GM21423 (cell line): Measurements from ENCODE around the gene CXCR2.

Experiments
- ATAC-seq: cut with Tn5 transposase; IDR thresholded peaks from one replicate; pipeline ENCODE4 v1.9.1; 2021; ENCODE audit warnings: mild to moderate bottlenecking, moderate library complexity; ENCODE audit not compliant: unreplicated experiment

CXCR2 gene

DNA sequence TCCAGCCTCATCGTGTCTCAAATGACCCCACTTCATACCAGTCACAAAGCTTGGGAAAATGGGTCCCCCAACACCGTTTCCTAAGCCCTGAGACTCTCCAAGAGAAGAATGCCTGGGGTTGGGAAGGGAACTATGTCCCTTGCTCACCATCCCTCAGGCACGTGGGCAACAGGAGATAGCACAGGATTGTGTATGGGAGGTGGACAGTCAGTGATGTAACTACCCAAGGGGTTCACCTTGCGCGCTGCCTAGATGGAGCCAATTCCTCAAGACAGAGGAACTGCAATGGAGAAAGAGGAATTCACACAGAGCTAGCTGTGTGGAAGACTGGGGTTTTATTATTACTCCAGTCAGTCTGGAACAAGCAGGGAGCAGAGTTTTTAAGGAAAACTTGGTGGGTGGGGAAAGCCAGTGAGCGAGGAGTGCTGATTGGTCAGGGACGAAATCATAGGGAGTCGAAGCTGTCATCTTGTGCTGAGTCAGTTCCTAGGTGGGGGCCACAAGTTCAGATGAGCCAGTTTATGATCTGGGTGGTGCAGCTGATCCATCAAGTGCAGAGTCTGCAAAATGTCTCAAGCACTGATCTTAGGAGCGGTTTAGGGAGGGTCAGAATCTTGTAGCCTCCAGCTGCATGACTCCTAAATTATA, 54.8 kb downstream of the CXCR2 start:
- ATAC-seq = no peak

DNA sequence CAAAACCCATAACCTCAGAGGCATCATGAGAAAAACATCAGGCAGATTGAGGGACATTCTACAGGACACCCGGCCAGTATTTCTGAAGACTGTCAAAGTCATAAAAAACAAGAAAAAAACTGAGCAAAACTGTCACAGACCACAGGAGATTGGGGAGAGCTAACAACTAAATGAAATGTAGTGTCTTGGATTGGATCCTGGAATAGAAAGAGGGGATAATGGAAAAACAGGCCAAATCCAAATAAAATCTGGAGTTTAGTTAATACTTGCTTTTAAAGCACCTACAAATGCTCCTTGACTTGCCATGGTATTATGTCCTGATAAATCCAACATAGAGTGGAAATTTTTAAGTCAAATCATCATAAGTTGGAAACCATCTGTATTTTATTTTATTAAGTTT, 58.5 kb downstream of the CXCR2 start:
- ATAC-seq = no peak

DNA sequence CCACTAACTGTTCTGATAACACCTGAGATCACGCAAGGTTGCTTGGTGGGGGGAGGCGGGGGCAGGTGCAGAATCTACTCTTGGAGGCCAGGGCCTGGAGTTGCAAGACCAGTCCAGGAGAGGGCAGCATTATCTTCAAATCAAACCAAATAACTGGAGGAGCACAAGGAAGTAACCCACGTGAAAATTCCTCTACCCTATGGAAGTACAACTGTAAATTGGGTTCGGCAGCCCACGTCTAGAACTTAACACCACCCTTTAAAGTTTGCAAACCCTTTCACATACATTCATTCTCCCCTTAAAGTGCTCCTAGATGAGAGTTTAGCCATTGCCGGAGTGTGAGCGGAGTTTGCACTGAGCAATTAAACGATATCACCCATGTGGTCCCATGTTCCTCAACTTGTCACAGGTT, 60.5 kb downstream of the CXCR2 start:
- ATAC-seq = no peak
